Measurements from ENCODE around the gene EPB42. TPM values are rescaled to one million over a fixed set of nuclear protein-coding genes. Genes with fewer than 3 reads are reported as not detected.

EPB42 gene
- total and polyA plus RNA-seq, 2 experiments from 2014 or later = not detected

- peaks cover 2% of the 10 kb centered on the region for H3K27me3 Mint-ChIP-seq (ENCODE audit: insufficient read depth, low read depth, poor library complexity)
- Histone ChIP-seq H3F3A (replicated peaks; ENCODE audit: low read depth) (no peaks in the 10 kb centered on the region), H3K27ac (ENCODE audit: low read depth) (no peak overlapping the region), H3K36me3 (ENCODE audit: insufficient read depth) (no peaks in the 10 kb centered on the region; the same call in 1 of the 2 replicates), H4K20me1 (replicated peaks; ENCODE audit: insufficient read depth) (no peaks in the 10 kb centered on the region), H3K27me3 (ENCODE audit: insufficient read depth) (no peaks in the 10 kb centered on the region), H2AFZ (no peak overlapping the region), H3K9me2 (ENCODE audit: insufficient read depth) (no peaks in the 10 kb centered on the region), H3K4me3 (no peak overlapping the region), H3K79me2 (replicated peaks; ENCODE audit: insufficient read depth) (no peaks in the 10 kb centered on the region), H3K4me2 (no peak overlapping the region), H3K4me1 (ENCODE audit: insufficient read depth) (no peaks in the 10 kb centered on the region)
- no peaks in the 10 kb centered on the region for H3K36me3 Mint-ChIP-seq (ENCODE audit: low read depth)
- H3K4me1 Mint-ChIP-seq = no peaks in the 10 kb centered on the region
- ATAC-seq (no peak), DNase-seq (ENCODE audit: low spot score) (no peak)
- TF ChIP-seq CREB1 (CRISPR knock-in tag; IDR thresholded peaks at IDR 0.05; ENCODE audit: low read depth) (no peak), ZNF114 (CRISPR knock-in tag; IDR thresholded peaks at IDR 0.05) (no peak), ZNF331 (CRISPR knock-in tag; IDR thresholded peaks at IDR 0.05; ENCODE audit: low read depth) (no peak), ZNF462 (CRISPR knock-in tag; IDR thresholded peaks at IDR 0.05) (no peak), EZH2 (IDR thresholded peaks at IDR 0.05; ENCODE audit: low read depth, unreplicated experiment) (no peak), EZH2phosphoT487 (IDR thresholded peaks at IDR 0.05; ENCODE audit: unreplicated experiment) (no peak), STAT1 (IDR thresholded peaks at IDR 0.05; ENCODE audit: unreplicated experiment) (no peak), CTCF (conservative IDR thresholded peaks at IDR 0.05; ENCODE audit: low read depth in 2 of 2) (no peak), POLR2AphosphoS5 (IDR thresholded peaks at IDR 0.05; ENCODE audit: low read depth) (no peak), REST (IDR thresholded peaks at IDR 0.05; ENCODE audit: unreplicated experiment) (no peak), ETS1 (IDR thresholded peaks at IDR 0.05) (no peak), JUNB (IDR thresholded peaks at IDR 0.05; ENCODE audit: unreplicated experiment) (no peak), NANOG (IDR thresholded peaks at IDR 0.05; ENCODE audit: borderline replicate concordance) (no peak)
- H3K27ac Mint-ChIP-seq = no peak overlapping the region
- H3K4me3 Mint-ChIP-seq = no peak overlapping the region
- no peaks in the 10 kb centered on the region for H3K9me3 Mint-ChIP-seq
These were observed 69.1 kb downstream of the EPB42 start for GRCh38 chr15:43151688-43152087.
